Activated naive CD4-positive, alpha-beta T cell treated with anti-CD3 and anti-CD28 coated beads, Interleukin-2, amount 50 U/mL, for 16 hours (primary cell): ENCODE results near the gene ATP4A.
A peak's percentile ranks its signal among the peaks of the same experiment; 100 is the strongest.

Experiments
- DNase-seq: peaks from one replicate; pipeline ENCODE4 v3.0.0-alpha.2; 2020

ATP4A gene

GRCh38 chr19:35549174-35549788, 14.2 kb downstream of the ATP4A start:
- DNase-seq = peak; percentile 45

GRCh38 chr19:35546532-35546931, 16.9 kb downstream of the ATP4A start:
- DNase-seq = no peak

GRCh38 chr19:35545855-35546381, 17.5 kb downstream of the ATP4A start:
- peak; percentile 70 for DNase-seq

DNA sequence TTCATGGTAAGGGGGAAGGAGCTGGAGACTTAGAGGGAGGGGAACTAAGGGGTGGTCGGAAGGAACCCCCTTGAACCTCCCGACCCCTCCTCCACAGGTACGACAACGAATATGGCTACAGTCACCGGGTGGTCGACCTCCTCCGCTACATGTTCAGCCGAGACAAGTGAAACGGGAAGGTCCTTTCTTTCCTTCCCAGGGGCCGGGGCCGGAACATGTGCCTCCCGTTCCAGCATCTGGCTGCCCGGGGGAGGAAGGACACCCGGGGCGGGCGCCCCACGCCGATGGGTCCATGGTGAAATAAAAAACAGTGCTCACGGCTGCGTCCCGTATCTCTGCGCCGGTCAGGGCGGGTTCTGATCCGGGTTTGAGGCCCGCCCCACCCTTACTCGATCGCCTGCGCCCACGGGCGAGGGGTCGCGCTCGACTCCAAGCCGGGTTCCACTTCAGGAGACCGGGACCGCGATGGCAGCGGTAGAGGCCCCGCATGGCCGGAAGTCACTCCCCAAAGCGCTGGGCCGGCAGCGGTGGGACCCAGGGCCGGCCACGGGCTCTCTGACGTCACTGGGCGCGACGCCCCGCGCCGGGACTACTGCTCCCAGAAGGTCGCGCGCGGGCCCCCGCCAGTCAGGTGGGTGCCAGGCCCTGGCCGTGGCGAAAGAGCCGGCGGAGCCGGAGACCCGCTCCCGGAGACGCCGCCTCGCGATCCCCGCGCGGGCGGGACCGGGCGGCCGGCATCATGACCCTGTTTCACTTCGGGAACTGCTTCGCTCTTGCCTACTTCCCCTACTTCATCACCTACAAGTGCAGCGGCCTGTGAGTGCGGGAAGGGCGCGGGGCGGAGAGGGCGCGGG, 18.2 kb downstream of the ATP4A start, which contains the start of gene TMEM147:
Gene TMEM147 (plus strand): TSS at position 626 of the 854 bp plus-strand sequence. CDS start 114 bp downstream, at position 740.
- peak; percentile 84 for DNase-seq

DNA sequence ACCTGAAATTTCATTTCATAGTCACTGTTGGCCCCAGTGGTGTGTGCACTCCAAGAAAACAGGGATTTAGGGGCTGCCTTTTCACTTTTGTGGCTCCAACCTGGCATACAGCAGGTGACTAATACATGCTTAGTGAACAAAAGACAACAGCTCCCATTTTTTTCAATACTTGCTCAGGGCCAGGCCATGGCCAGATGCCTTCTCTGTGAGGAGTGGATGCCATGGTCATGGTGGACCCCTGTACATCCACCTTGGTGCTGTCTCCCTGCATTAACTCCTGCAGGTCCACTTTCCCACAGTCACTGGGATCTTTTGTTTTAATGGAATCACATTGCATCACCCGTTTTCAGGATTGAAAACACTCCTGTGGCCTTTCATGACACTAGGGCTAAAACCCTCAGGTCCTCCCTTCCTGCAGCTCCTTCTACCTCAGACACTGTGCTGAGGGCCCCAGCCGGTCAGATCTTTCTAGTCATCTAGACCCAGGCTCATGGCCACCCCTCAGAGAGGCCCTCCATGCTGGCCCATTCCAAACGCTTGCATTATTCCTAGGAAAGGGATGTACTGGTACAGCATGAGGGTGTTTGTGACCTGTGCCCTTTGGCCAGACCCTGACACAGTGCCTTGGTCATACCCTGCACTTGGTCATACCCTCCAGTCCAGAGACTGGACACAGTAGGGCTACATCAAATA, 19.2 kb downstream of the ATP4A start:
- no peak for DNase-seq

- no peak for DNase-seq
Measured at GRCh38 chr19:35543280-35544109, 20.0 kb downstream of the ATP4A start.

- no peak for DNase-seq
Measured at GRCh38 chr19:35542209-35542608, 21.2 kb downstream of the ATP4A start.

- no peak for DNase-seq
Measured at GRCh38 chr19:35540356-35540927, 23.0 kb downstream of the ATP4A start.

DNA sequence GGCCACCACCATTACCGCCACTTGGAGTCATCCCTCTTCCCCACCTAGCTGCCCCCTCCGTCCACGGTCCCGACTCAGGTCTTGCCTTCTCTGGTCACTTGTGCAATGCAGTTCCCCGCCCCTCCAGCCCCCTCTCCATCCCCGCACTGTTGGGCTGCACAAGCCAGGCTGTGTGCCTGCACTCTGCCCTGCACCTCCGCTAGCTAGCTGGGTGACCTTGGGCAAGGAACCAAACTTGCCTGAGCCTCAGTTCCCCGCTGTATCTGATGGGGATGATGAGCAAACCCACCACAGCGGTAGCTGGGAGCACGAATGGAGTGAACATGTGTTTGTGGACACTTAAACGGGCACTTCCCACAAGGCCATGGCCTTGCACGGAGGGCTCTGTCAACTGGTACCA, 23.6 kb downstream of the ATP4A start:
- no peak for DNase-seq

- no peak for DNase-seq
Measured at GRCh38 chr19:35539314-35539713, 24.1 kb downstream of the ATP4A start.

DNA sequence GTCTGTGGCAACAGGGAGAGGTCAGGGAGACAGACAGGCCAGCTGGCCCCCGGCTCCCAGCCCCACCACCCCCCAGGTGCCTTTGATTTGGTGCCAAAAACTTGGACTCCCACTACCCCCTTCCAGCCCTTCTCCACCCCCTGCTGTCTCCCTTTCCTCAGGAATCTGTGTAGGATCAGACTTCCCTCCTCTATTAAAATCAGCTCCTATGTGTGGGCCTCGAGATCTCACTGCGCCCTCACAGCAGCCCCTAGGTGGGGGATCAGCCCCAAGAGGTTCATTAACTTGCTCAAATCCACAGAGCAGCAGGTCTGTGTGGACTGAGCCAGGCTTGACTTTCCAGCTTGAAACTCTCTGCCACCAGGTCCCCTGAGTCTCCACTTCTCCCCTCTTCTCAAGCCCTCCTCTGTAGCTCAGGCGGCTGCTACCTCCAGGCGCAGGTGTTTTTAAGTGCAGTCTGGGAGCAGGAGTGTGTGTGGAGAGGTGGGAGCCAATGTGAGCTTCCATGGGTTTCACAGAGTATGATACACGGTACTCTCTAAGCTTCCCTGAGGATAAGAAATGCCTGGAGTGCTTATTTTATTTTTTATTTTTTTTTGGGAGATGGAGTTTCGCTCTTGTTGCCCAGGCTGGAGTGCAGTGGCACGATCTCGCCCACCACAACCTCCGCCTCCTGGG, 28.5 kb downstream of the ATP4A start:
- no peak for DNase-seq

DNA sequence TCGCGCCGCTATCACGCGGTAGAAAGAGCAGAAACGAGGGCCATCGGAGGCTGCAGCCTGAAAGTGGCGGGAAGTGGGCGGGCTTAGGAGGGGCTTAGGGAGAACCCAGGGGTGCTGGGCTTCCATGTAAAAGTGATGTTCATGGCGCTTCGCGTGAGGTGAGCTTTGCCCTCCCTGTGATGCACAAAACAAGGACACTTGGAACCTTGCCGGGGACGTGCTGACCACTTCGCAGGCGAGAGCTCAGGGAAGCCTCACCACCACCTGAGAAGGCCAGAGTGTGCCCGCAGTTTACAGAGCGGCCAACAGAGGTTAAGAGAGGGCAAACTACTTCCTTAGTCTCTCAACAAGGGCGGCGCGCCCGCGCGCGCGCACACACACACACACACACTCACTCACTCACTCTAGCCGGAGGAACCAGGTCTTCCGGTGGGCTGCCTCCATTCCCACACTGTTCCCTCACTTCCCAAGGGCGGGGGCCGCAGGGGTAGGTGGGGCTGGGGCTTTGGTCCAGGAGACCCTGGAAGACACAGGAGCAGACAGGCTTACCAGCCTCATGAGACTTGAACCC, 29.6 kb downstream of the ATP4A start:
- peak; percentile 25 for DNase-seq

DNA sequence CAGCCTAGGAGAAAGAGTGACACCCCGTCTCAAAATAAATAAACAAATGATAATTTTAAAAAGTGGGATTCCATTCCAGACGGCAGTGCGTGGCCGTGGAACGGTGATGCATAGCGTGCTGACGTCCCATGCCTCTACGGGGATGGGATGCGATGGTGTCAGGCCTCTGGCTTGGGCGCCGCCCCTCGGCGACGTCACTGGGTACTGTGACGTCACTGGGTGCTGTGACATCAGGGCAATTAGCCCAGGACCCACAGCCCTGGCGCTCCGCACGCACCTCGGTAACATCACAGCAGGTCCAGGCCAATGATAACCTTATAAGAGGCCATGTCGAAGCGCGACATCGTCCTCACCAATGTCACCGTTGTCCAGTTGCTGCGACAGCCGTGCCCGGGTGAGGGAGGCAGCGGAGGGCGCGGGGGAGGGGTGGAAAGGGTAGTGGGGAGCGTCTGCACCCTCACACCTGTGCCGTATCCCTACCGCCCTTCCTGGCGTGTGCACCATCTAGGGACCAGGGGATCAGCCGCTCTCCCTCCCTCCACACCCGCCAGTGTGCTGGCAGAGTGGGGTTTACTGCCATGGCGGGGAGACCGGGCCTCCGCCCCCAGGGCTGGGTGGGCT, 30.1 kb downstream of the ATP4A start, which contains the start of gene GAPDHS:
Gene GAPDHS (plus strand): TSS at position 256 of the 621 bp plus-strand sequence. CDS start 72 bp downstream, at position 328.
- DNase-seq = no peak

- no peak for DNase-seq
Measured at GRCh38 chr19:35531291-35531690, 32.2 kb downstream of the ATP4A start.

GRCh38 chr19:35529241-35530218, 33.9 kb downstream of the ATP4A start:
- DNase-seq = no peak

DNA sequence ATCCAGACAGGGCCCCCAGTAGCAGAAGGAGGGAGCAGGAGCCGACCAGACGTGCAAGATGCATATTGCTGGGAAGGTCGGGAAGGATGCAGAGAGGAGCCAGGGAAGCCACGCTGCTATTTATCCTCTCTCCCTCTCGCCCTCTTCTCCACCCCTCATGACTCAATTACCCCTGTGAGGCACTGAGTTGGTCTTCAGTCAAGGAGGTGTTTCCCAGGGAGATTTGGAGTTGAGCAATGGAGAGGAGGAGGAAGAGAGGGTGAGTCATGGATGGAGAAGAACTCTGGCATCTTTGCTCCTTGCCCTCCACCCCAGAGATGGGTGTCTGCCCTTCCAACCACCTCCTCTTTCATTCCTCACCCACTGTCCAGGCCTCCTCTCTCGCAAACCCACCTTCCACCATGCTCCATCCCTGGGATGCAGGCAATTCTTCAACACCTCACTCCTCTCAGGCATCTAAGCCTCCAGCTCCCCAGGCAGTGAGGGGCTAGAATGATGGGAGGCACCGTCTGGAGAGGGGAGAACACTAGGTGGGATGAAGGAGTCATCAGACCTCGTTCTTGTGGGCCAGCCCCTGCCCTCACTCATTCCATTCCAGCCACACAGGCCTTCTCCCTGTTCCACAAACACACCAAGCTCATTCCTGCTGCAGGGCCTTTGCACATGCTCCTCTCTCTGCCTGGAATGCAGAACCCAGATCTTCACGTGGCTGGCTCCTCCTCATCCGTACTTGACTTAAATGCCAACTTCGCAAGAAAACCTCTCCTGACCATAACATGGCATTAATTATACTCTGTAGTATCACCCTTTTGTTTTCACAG, 35.0 kb downstream of the ATP4A start, which contains the start of gene SBSN:
Gene SBSN (minus strand): TSS at position 94 of the 821 bp plus-strand sequence. CDS start 30 bp downstream, at position 64.
- DNase-seq = no peak

- DNase-seq = no peak
Measured at GRCh38 chr19:35525873-35526272, 37.6 kb downstream of the ATP4A start.

GRCh38 chr19:35524181-35524837, 39.1 kb downstream of the ATP4A start:
- DNase-seq = no peak
